GM12891 (cell line): ENCODE measurements around the gene DDX56.

Experiments
- DNase-seq: peaks from one replicate; pipeline ENCODE4 v3.0.0; 2011; ENCODE audit warnings: low spot score; ENCODE audit not compliant: insufficient read length
- FAIRE-seq: peaks from 2 replicates; lab custom pipeline; 2011; peaks lifted over from hg19 to GRCh38; lab: Jason Lieb, UNC
- PAX5 ChIP-seq: IDR thresholded peaks from 2 replicates; pipeline ENCODE4 v1.6.1; 2011; ENCODE audit warnings: low read length, moderate library complexity, mild to moderate bottlenecking; ENCODE audit not compliant: insufficient read depth, severe bottlenecking
- POLR2A ChIP-seq: IDR thresholded peaks from 2 replicates; pipeline ENCODE4 v1.6.1; 2011; ENCODE audit warnings: low read depth, low read length, control low read depth
- POLR2AphosphoS5 ChIP-seq: IDR thresholded peaks from 2 replicates; pipeline ENCODE4 v1.6.1; 2011; ENCODE audit warnings: low read depth, low read length, control low read depth
- POU2F2 ChIP-seq: IDR thresholded peaks from 2 replicates; pipeline ENCODE4 v1.6.1; 2011; ENCODE audit warnings: low read depth, mild to moderate bottlenecking, control low read depth, low read length, moderate library complexity
- SPI1 ChIP-seq: IDR thresholded peaks from 2 replicates; pipeline ENCODE4 v1.6.1; 2011; ENCODE audit warnings: low read depth, low read length, control low read depth
- TAF1 ChIP-seq: IDR thresholded peaks from 2 replicates; pipeline ENCODE4 v1.6.1; 2011; ENCODE audit warnings: low read depth, low read length, control low read depth

Gene DDX56

GRCh38 chr7:44575054-44575453 lies 1.3 kb upstream of the DDX56 start:
- no peak for FAIRE-seq
- DNase-seq = no peak
- no peak for TF ChIP-seq PAX5
- no peak for TF ChIP-seq SPI1
- no peak for TF ChIP-seq POU2F2
- TF ChIP-seq TAF1 = no peak
- TF ChIP-seq POLR2A = no peak
- no peak for TF ChIP-seq POLR2AphosphoS5

- DNase-seq = no peak
- peak; percentile 23 for FAIRE-seq
- TF ChIP-seq POU2F2 (no peak), PAX5 (no peak), TAF1 (no peak), SPI1 (no peak), POLR2A (no peak), POLR2AphosphoS5 (no peak)
These were observed 672 bp upstream of the DDX56 start for GRCh38 chr7:44574287-44574872.

GRCh38 chr7:44572771-44573170 lies 937 bp downstream of the DDX56 start:
- no peak for TF ChIP-seq PAX5
- TF ChIP-seq POU2F2 = no peak
- no peak for TF ChIP-seq SPI1
- no peak for TF ChIP-seq TAF1
- TF ChIP-seq POLR2A = no peak
- no peak for TF ChIP-seq POLR2AphosphoS5
- no peak for DNase-seq
- FAIRE-seq = no peak

GRCh38 chr7:44569959-44570358 lies 3.7 kb downstream of the DDX56 start:
- TF ChIP-seq TAF1 (no peak), POU2F2 (no peak), POLR2AphosphoS5 (no peak)
- no peak for DNase-seq
- no peak for FAIRE-seq

- no peak for DNase-seq
- FAIRE-seq = no peak
- TF ChIP-seq SPI1 (no peak), POLR2AphosphoS5 (no peak), TAF1 (no peak), POLR2A (no peak; the same call in 1 of the 2 replicates), POU2F2 (no peak), PAX5 (no peak)
These were observed 4.7 kb downstream of the DDX56 start for GRCh38 chr7:44568771-44569560.

GRCh38 chr7:44567884-44568283 lies 5.8 kb downstream of the DDX56 start:
- FAIRE-seq = no peak
- DNase-seq = no peak
- TF ChIP-seq TAF1 (no peak), SPI1 (no peak), POLR2AphosphoS5 (no peak; the same call in 1 of the 2 replicates), POLR2A (no peak), POU2F2 (no peak), PAX5 (no peak)

GRCh38 chr7:44566680-44567079 lies 7.0 kb downstream of the DDX56 start:
- TF ChIP-seq POU2F2 = no peak
- TF ChIP-seq TAF1 = no peak
- no peak for TF ChIP-seq PAX5
- no peak for TF ChIP-seq POLR2AphosphoS5
- TF ChIP-seq POLR2A = no peak
- TF ChIP-seq SPI1 = no peak
- DNase-seq (no peak), FAIRE-seq (no peak)

GRCh38 chr7:44565795-44566559 lies 7.7 kb downstream of the DDX56 start:
- DNase-seq (no peak), FAIRE-seq (no peak)
- TF ChIP-seq POU2F2 = no peak
- TF ChIP-seq PAX5 = no peak
- no peak for TF ChIP-seq TAF1
- no peak for TF ChIP-seq SPI1
- TF ChIP-seq POLR2AphosphoS5 = no peak
- TF ChIP-seq POLR2A = no peak

GRCh38 chr7:44565097-44565794 lies 8.5 kb downstream of the DDX56 start:
- TF ChIP-seq POU2F2 (no peak), SPI1 (no peak), POLR2A (no peak), POLR2AphosphoS5 (no peak), TAF1 (no peak), PAX5 (no peak)
- peak; percentile 70 for DNase-seq
- peak; percentile 90 for FAIRE-seq
